Esophagus muscularis mucosa (tissue), 3 donors: Measurements from ENCODE around the gene RRP9.

ENCODE experiments used
- EP300 ChIP-seq: sonication (generic); formaldehyde crosslinking; IDR thresholded peaks from one replicate; pipeline ENCODE4 v1.6.1; 2017; ENCODE audit warnings: antibody characterized with exemption
- TF ChIP-seq, protein P1 (sequence below), 3 experiments: fragments of 200-600 bp in 2 of 3; fragments of 450-650 bp in 1 of 3; sonication (generic) in 2 of 3; IDR thresholded peaks; one replicate each; pipeline ENCODE4 v1.5.1; 2017 to 2019; ENCODE audit warnings: antibody characterized with exemption in 3 of 3, mild to moderate bottlenecking in 2 of 3, moderate library complexity in 1 of 3

DNA sequence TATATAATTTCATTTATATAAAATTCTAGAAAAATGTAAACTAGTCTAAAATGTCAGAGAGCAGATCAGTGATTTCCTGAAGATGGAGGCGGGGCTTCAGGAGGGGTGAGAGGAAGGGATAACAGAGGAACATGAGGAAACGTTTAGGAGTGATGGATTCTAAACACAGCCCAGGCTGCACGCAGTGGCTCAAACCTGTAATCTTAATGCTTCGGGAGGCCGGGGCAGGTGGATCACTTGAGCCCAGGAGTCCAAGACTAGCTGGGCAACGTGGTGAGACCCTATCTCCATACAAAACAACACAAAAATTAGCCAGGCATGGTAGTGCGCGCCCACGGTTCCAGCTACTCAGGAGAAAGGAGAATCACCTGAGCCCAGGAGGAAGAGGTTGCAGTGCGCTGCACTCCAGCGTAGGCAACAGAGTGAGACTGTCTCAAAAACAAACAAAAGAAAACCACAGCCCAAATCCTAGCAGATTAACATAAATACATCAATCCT, 20.6 kb downstream of the RRP9 start:
- TF ChIP-seq, protein P1, sequence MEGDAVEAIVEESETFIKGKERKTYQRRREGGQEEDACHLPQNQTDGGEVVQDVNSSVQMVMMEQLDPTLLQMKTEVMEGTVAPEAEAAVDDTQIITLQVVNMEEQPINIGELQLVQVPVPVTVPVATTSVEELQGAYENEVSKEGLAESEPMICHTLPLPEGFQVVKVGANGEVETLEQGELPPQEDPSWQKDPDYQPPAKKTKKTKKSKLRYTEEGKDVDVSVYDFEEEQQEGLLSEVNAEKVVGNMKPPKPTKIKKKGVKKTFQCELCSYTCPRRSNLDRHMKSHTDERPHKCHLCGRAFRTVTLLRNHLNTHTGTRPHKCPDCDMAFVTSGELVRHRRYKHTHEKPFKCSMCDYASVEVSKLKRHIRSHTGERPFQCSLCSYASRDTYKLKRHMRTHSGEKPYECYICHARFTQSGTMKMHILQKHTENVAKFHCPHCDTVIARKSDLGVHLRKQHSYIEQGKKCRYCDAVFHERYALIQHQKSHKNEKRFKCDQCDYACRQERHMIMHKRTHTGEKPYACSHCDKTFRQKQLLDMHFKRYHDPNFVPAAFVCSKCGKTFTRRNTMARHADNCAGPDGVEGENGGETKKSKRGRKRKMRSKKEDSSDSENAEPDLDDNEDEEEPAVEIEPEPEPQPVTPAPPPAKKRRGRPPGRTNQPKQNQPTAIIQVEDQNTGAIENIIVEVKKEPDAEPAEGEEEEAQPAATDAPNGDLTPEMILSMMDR (IDR thresholded peaks at IDR 0.05): no peak
- TF ChIP-seq EP300: no peak
